PC-3 (cell line): ENCODE measurements around the gene ALG3.

Source experiments
- EZH2phosphoT487 ChIP-seq: fragments of 300-600 bp; sonication (generic); IDR thresholded peaks from 2 replicates; pipeline ENCODE4 v1.6.1; 2018; ENCODE audit warnings: mild to moderate bottlenecking, antibody characterized with exemption, low read length, borderline replicate concordance
- TF ChIP-seq, protein P1 (sequence below): fragments of 300-600 bp; sonication (generic); conservative IDR thresholded peaks from 2 replicates; pipeline ENCODE4 v1.5.1; 2017; ENCODE audit warnings: antibody characterized with exemption, low read depth, mild to moderate bottlenecking, low read length

DNA sequence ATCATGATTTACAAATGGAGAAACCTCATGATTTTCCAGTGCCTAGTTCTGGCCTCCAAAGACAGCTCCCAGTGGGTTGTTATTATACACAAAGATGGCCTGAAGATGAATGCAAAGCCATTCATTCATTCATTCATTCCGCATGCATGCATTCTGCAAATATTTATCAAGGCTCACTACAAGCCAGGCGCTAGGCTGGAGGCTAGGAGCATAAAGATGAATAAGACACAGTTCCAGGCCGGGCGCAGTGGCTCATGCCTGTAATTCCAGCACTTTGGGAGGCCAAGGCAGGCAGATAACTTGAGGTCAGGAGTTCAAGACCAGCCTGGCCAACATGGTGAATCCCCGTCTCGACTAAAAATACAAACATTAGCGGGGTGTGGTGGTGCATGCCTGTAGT is 47.9 kb upstream of the ALG3 start:
- TF ChIP-seq, protein P1, sequence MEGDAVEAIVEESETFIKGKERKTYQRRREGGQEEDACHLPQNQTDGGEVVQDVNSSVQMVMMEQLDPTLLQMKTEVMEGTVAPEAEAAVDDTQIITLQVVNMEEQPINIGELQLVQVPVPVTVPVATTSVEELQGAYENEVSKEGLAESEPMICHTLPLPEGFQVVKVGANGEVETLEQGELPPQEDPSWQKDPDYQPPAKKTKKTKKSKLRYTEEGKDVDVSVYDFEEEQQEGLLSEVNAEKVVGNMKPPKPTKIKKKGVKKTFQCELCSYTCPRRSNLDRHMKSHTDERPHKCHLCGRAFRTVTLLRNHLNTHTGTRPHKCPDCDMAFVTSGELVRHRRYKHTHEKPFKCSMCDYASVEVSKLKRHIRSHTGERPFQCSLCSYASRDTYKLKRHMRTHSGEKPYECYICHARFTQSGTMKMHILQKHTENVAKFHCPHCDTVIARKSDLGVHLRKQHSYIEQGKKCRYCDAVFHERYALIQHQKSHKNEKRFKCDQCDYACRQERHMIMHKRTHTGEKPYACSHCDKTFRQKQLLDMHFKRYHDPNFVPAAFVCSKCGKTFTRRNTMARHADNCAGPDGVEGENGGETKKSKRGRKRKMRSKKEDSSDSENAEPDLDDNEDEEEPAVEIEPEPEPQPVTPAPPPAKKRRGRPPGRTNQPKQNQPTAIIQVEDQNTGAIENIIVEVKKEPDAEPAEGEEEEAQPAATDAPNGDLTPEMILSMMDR = no peak
- TF ChIP-seq EZH2phosphoT487 = no peak
